CD4-positive, CD25-positive, alpha-beta regulatory T cell (primary cell): Measurements from ENCODE around the gene GRHL1. TPM values are rescaled to one million over a fixed set of nuclear protein-coding genes. Genes with fewer than 3 reads are reported as not detected.
"Not testable (repeated sequence)": the region's sequence is repeated elsewhere in the genome, so short reads cannot be mapped to it uniquely, and the experiment has no call there.

ENCODE experiments used
- ATAC-seq, 2 donors: fragments of 150-1000 bp; cut with Tn5 transposase; one replicate each; pipeline ENCODE4 v1.10.0; 2021; ENCODE audit warnings: low read depth in 2 of 2, moderate number of reproducible peaks in 2 of 2, moderate library complexity in 1 of 2
- DNase-seq, 3 donors: peaks; one replicate each; pipeline versions ENCODE4 v3.0.0 to v3.0.0-alpha.2; 2012 to 2022; ENCODE audit warnings: mixed read lengths in 1 of 3
- H3K27ac ChIP-seq: one replicate; pipeline ENCODE4 v1.7.0; 2013; ENCODE audit warnings: mild to moderate bottlenecking, low read length; ENCODE audit not compliant: insufficient read depth, poor library complexity, severe bottlenecking
- H3K27me3 ChIP-seq: one replicate; pipeline ENCODE4 v1.7.0; 2013; ENCODE audit warnings: low read length; ENCODE audit not compliant: control insufficient read depth, insufficient read depth
- H3K36me3 ChIP-seq: one replicate; pipeline ENCODE4 v1.7.0; 2013; ENCODE audit warnings: mild to moderate bottlenecking, low read length, moderate library complexity; ENCODE audit not compliant: control insufficient read depth, insufficient read depth
- H3K4me1 ChIP-seq: 2 replicates; pipeline ENCODE4 v1.7.0; 2013; ENCODE audit warnings: mild to moderate bottlenecking, low read length; ENCODE audit not compliant: insufficient read depth, control insufficient read depth, poor library complexity, severe bottlenecking
- H3K4me3 ChIP-seq: one replicate; pipeline ENCODE4 v1.7.0; 2013; ENCODE audit warnings: low read depth, mild to moderate bottlenecking, low read length, moderate library complexity
- H3K9me3 ChIP-seq, 2 experiments: 1 replicate in 1 of 2; 2 replicates in 1 of 2; pipeline ENCODE4 v1.7.0; 2013; ENCODE audit warnings: low read length in 2 of 2, mild to moderate bottlenecking in 1 of 2, moderate library complexity in 1 of 2; ENCODE audit not compliant: control insufficient read depth in 2 of 2
- H3K27ac Mint-ChIP-seq, 3 donors: one replicate each; pipeline ENCODE4 v1.8.0; 2020 to 2022; ENCODE audit warnings: mild to moderate bottlenecking in 3 of 3, mixed read lengths in 3 of 3, moderate library complexity in 2 of 3
- H3K27me3 Mint-ChIP-seq: one replicate; pipeline ENCODE4 v1.8.0; 2022; ENCODE audit warnings: mild to moderate bottlenecking, mixed read lengths
- H3K36me3 Mint-ChIP-seq: one replicate; pipeline ENCODE4 v1.8.0; 2020; ENCODE audit warnings: mixed read lengths
- H3K4me1 Mint-ChIP-seq, 4 donors: one replicate each; pipeline ENCODE4 v1.8.0; 2020 to 2022; ENCODE audit warnings: mixed read lengths in 4 of 4, mild to moderate bottlenecking in 1 of 4
- H3K4me3 Mint-ChIP-seq, 4 donors: one replicate each; pipeline ENCODE4 v1.8.0; 2020 to 2022; ENCODE audit warnings: mild to moderate bottlenecking in 4 of 4, mixed read lengths in 4 of 4, moderate library complexity in 3 of 4
- H3K9me3 Mint-ChIP-seq, 7 donors: one replicate each; pipeline ENCODE4 v1.8.0; 2020 to 2022; ENCODE audit warnings: mixed read lengths in 7 of 7, mild to moderate bottlenecking in 3 of 7, moderate library complexity in 2 of 7
- polyA plus RNA-seq, 4 donors: library from polyadenylated mRNA; unstranded; fragments of 300-500 nt; fragmentation: Illumina TruSeq; gene quantifications; one replicate each; pipeline ENCODE4 v1.2.3, GENCODE V29; 2021
- total RNA-seq: library from RNA; stranded (reverse); gene quantifications from one replicate; pipeline ENCODE4 v1.2.3, GENCODE V29; 2022

The GRHL1 gene
- total and polyA plus RNA-seq, 5 donors from 2014 or later: 0.06 to 1.8 (median 0.24) TPM; not detected in 1

DNA sequence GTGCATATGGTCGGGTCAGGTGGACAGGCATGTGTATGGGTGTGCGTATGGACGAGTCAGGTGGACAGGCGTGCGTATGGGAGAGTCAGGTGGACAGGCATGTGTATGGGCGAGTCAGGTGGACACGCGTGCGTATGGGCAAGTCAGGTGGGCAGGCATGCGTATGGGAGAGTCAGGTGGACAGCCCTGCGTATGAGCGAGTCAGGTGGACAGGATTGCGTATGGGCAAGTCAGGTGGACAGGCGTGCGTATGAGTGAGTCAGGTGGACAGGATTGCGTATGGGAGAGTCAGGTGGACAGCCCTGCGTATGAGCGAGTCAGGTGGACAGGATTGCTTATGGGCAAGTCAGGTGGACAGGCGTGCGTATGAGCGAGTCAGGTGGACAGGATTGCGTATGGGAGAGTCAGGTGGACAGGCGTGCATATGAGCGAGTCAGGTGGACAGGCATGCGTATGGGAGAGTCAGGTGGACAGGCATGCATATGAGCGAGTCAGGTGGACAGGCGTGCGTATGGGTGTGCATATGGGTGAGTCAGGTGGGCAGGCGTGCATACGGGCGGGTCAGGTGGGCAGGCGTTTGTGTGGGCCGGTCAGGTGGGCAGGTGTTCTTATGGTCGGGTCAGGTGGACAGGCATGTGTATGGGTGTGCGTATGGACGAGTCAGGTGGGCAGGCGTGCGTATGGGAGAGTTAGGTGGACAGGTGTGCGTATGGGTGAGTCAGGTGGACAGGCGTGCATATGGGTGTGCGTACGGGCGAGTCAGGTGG is 62.3 kb downstream of the GRHL1 start:
- H3K4me1 ChIP-seq, H3K27ac ChIP-seq, DNase-seq, ATAC-seq, H3K27ac Mint-ChIP-seq, H3K36me3 ChIP-seq, H3K9me3 ChIP-seq, H3K27me3 ChIP-seq, H3K4me1 Mint-ChIP-seq, H3K4me3 ChIP-seq, H3K36me3 Mint-ChIP-seq, H3K4me3 Mint-ChIP-seq: not testable (repeated sequence)
- Mint-ChIP-seq H3K27me3 (peaks cover 18% of the 10 kb centered on the region), H3K9me3 (peaks cover 0 to 11% (median 0%) of the 10 kb centered on the region in 7 donors)

DNA sequence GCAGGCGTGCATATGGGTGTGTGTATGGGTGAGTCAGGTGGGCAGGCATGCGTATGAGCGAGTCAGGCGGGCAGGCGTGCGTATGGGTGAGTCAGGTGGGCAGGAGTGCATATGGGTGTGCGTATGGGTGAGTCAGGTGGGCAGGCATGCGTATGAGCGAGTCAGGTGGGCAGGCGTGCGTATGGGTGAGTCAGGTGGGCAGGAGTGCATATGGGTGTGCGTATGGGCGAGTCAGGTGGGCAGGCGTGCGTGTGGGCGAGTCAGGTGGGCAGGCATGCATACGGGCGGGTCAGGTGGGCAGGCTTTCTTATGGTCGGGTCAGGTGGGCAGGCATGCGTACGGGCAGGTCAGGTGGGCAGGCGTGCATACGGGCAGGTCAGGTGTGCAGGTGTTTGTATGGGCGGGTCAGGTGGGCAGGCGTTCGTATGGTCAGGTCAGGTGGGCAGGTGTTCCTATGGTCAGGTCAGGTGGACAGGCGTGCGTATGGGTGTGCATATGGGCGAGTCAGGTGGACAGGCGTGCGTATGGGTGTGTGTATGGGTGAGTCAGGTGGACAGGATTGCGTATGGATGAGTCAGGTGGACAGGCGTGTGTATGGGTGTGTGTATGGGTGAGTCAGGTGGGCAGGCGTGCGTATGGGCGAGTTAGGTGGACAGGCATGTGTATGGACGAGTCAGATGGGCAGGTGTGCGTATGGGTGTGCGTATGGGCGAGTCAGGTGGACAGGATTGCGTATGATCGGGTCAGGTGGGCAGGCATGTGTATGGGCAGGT is 63.1 kb downstream of the GRHL1 start:
- H3K4me3 ChIP-seq: no peak overlapping the region
- H3K27ac Mint-ChIP-seq: no peak overlapping the region
- H3K27ac ChIP-seq: no peak overlapping the region
- peaks cover 0 to 2% of the 10 kb centered on the region in 2 experiments for H3K9me3 ChIP-seq
- H3K4me3 Mint-ChIP-seq: no peak overlapping the region
- ATAC-seq (no peak), DNase-seq (no peak)
- no peaks in the 10 kb centered on the region for H3K27me3 ChIP-seq
- H3K4me1 ChIP-seq: no peaks in the 10 kb centered on the region
- peaks cover 25% of the 10 kb centered on the region for H3K27me3 Mint-ChIP-seq
- H3K36me3 Mint-ChIP-seq: peaks cover 3% of the 10 kb centered on the region
- no peaks in the 10 kb centered on the region for H3K36me3 ChIP-seq
- no peaks in the 10 kb centered on the region for H3K4me1 Mint-ChIP-seq
- H3K9me3 Mint-ChIP-seq: peaks cover 0 to 11% (median 0%) of the 10 kb centered on the region in 7 donors

DNA sequence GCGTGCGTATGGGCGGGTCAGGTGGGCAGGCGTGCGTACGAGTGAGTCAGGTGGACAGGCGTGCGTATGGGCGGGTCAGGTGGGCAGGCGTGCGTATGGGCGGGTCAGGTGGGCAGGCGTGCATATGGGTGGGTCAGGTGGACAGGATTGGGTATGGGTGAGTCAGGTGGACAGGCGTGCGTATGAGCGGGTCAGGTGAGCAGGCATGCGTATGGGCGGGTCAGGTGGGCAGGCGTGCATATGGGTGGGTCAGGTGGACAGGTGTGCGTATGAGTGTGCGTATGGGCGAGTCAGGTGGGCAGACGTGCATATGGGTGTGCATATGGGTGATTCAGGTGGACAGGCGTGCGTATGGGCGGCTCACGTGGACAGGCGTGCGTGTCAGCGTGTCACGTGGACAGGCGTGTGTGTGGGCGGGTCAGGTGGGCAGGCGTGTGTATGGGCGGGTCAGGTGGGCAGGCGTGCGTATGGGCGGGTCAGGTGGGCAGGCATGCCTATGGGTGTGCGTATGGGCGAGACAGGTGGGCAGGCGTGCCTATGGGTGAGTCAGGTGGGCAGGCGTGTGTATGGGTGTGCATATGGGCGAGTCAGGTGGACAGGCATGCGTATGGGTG is 64.0 kb downstream of the GRHL1 start:
- H3K4me3 Mint-ChIP-seq, ATAC-seq: not testable (repeated sequence)

DNA sequence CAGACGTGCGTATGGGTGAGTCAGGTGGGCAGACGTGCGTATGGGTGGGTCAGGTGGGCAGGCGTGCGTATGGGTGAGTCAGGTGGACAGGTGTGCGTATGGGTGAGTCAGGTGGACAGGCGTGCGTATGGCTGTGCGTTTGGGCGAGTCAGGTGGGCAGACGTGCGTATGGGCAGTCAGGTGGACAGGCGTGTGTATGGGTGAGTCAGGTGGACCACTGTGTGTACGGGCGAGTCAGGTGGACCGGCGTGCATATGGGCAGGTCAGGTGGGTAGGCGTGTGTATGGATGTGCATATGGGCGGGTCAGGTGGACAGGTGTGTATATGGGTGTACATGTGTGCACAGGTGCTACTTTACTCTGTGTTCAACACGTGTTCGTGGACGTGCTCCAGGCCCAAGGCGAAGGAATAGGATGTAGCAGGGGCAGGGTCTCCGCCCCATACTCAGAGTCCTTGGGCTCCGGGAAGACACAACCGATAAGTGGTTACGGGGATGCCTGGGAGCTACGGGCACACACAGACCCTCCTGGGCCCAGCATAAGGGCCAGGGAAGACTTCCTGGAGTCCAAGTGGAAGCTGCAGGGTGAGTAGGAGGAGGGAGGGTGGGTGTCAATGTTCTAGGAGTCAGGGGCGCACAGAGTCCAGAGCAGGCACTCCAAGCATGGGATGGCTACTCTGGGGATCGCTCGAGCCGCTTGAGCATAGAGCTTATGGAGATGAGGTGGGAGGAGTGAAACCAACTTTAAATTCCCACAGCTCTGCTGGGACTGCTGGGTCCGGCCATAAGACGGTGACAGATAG is 64.7 kb downstream of the GRHL1 start:
- ATAC-seq (no peak), DNase-seq (no peak)
- peaks cover 0 to 2% of the 10 kb centered on the region in 2 experiments for H3K9me3 ChIP-seq
- Mint-ChIP-seq H3K4me3 (no peak overlapping the region), H3K27me3 (peaks cover 25% of the 10 kb centered on the region), H3K4me1 (no peaks in the 10 kb centered on the region), H3K9me3 (peaks cover 0 to 11% (median 0%) of the 10 kb centered on the region in 7 donors), H3K36me3 (peaks cover 3% of the 10 kb centered on the region), H3K27ac (no peak overlapping the region)
- no peaks in the 10 kb centered on the region for H3K27me3 ChIP-seq
- H3K4me1 ChIP-seq: no peaks in the 10 kb centered on the region
- H3K36me3 ChIP-seq: no peaks in the 10 kb centered on the region
- H3K4me3 ChIP-seq: no peak overlapping the region
- no peak overlapping the region for H3K27ac ChIP-seq

More for the DNA sequence above, 64.0 kb downstream of the GRHL1 start:
- Mint-ChIP-seq H3K9me3 (peaks cover 0 to 11% (median 0%) of the 10 kb centered on the region in 7 donors), H3K27me3 (peaks cover 25% of the 10 kb centered on the region)
- not testable (repeated sequence) for H3K27ac ChIP-seq, H3K36me3 Mint-ChIP-seq, H3K4me1 ChIP-seq, H3K4me1 Mint-ChIP-seq, DNase-seq, H3K4me3 ChIP-seq, H3K36me3 ChIP-seq, H3K27ac Mint-ChIP-seq, H3K9me3 ChIP-seq, H3K27me3 ChIP-seq

DNA sequence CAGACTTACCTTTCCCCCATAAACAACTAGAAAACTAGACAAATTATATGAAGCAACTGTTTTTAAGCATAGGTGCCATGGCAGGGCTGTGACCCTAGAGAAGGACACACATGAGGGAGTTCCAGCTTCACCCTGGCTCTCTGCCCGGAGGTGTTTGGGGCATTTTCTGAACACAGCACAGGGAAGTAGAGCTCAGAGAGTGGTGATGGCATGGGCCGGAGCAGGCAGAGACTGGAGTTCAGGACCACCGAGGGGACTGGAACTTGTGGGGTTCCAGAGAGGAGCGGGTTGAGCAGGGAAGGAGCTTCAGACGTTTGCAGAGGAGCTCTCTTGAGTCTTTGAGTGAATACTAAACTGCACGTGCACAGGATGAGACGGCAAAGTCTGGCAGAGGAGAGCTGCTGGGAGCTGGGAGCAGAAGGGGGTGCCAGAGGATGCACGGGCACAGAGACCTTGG is 65.3 kb downstream of the GRHL1 start:
- no peaks in the 10 kb centered on the region for H3K36me3 ChIP-seq
- H3K9me3 Mint-ChIP-seq: peaks cover 0 to 11% (median 0%) of the 10 kb centered on the region in 7 donors
- peaks cover 0 to 2% of the 10 kb centered on the region in 2 experiments for H3K9me3 ChIP-seq
- no peak for ATAC-seq
- no peak overlapping the region for H3K27ac ChIP-seq
- no peaks in the 10 kb centered on the region for H3K4me1 Mint-ChIP-seq
- no peak overlapping the region for H3K4me3 ChIP-seq
- no peak overlapping the region for H3K27ac Mint-ChIP-seq
- no peak for DNase-seq
- peaks cover 3% of the 10 kb centered on the region for H3K36me3 Mint-ChIP-seq
- H3K27me3 ChIP-seq: no peaks in the 10 kb centered on the region
- H3K4me1 ChIP-seq: no peaks in the 10 kb centered on the region
- H3K4me3 Mint-ChIP-seq: no peak overlapping the region
- peaks cover 25% of the 10 kb centered on the region for H3K27me3 Mint-ChIP-seq

DNA sequence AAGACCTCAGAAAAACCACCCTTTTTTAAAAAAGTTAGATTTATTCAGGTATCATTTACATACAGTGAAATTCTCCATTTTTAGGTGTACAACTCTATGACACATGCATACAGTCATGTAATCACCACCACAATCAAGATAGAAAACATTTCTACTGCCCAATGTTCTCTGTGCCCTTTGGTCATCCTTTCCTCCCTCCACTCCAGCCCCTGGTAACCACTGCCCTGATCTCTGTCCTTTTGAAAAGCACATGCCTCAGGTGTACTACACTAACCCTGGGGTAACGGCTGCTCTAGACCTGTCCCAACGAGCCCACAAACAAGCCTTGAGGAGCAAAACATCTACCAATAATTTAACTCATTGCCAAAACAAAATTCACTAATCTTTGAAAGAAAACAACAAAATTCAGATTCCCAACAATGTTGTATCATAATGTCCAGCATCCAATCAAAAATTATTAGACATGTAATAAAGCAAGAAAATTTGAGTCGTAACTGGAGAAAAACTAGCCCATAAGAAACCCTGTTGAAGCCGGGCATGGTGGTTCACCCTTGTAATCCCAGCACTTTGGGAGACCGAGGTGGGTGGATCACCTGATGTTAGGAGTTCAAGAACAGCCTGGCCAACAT is 65.9 kb downstream of the GRHL1 start:
- Mint-ChIP-seq H3K36me3 (peaks cover 3% of the 10 kb centered on the region), H3K9me3 (peaks cover 0 to 11% (median 0%) of the 10 kb centered on the region in 7 donors), H3K27me3 (peaks cover 25% of the 10 kb centered on the region), H3K4me1 (no peaks in the 10 kb centered on the region), H3K27ac (no peak overlapping the region), H3K4me3 (no peak overlapping the region)
- no peak for DNase-seq
- no peaks in the 10 kb centered on the region for H3K4me1 ChIP-seq
- H3K9me3 ChIP-seq: peaks cover 0 to 2% of the 10 kb centered on the region in 2 experiments
- no peaks in the 10 kb centered on the region for H3K27me3 ChIP-seq
- no peak for ATAC-seq
- H3K36me3 ChIP-seq: no peaks in the 10 kb centered on the region
- H3K27ac ChIP-seq: no peak overlapping the region
- no peak overlapping the region for H3K4me3 ChIP-seq

DNA sequence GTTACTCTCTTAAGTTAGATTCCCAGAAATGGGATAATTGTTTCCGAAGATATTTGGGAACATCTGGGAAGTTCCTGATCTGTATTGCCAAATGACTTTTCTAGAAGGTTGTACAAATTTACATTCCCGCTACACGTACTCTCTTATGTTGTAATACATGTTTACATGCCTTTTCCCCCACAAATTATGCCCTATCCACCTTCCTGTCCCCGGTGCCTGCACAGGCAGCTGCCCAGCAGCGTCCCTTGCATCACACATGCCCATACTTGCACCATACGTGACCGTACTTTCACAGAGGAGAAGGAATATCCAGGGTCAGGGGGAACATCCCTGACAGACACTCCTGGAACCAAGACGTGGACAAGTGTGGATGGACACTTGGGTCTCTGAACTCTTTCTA is 67.7 kb downstream of the GRHL1 start:
- DNase-seq: no peak
- peaks cover 29% of the 10 kb centered on the region for H3K27me3 Mint-ChIP-seq
- Histone ChIP-seq H3K27me3 (no peaks in the 10 kb centered on the region), H3K4me1 (no peaks in the 10 kb centered on the region), H3K4me3 (no peak overlapping the region), H3K27ac (no peak overlapping the region), H3K9me3 (peaks cover 0 to 2% of the 10 kb centered on the region in 2 experiments), H3K36me3 (no peaks in the 10 kb centered on the region)
- ATAC-seq: no peak
- H3K4me3 Mint-ChIP-seq: no peak overlapping the region
- H3K27ac Mint-ChIP-seq: no peak overlapping the region
- peaks cover 0 to 4% (median 0%) of the 10 kb centered on the region in 4 donors for H3K4me1 Mint-ChIP-seq
- H3K36me3 Mint-ChIP-seq: peaks cover 3% of the 10 kb centered on the region
- H3K9me3 Mint-ChIP-seq: peaks cover 0 to 11% (median 0%) of the 10 kb centered on the region in 7 donors
